H1 (cell line): Measurements from ENCODE around the gene SPECC1. TPM values are rescaled to one million over a fixed set of nuclear protein-coding genes. Genes with fewer than 3 reads are reported as not detected.

Experiments
- CTCF ChIA-PET: fragments of 300-600 bp; sonication (Branson Sonifier 250); formaldehyde crosslinking; loops from one replicate; lab custom pipeline; 2021; ENCODE audit not compliant: partially characterized antibody; lab: Charles Lee
- POLR2A ChIA-PET: fragments of 300-600 bp; sonication (Branson Sonifier 250); formaldehyde crosslinking; loops from one replicate; lab custom pipeline; 2021; ENCODE audit warnings: inconsistent platforms; ENCODE audit not compliant: partially characterized antibody; lab: Charles Lee
- DNase-seq, 2 experiments: peaks; one replicate each; pipeline versions ENCODE4 v3.0.0 to v3.0.0-alpha.2; 2010 to 2022; ENCODE audit warnings: low spot score in 2 of 2, low read depth in 1 of 2, mixed read lengths in 1 of 2
- FAIRE-seq: peaks from 2 replicates; lab custom pipeline; 2011; peaks lifted over from hg19 to GRCh38; lab: Jason Lieb, UNC
- H2AFZ ChIP-seq: 2 replicates; pipeline ENCODE4 v1.8.1; 2012; ENCODE audit warnings: low read length, inconsistent platforms
- H2AK5ac ChIP-seq: 2 replicates; pipeline ENCODE4 v1.6.1; 2013; ENCODE audit warnings: low read depth, low read length
- H2BK120ac ChIP-seq: replicated peaks from 2 replicates; pipeline ENCODE3; 2013; ENCODE audit warnings: low read depth, low read length, inconsistent platforms
- H2BK12ac ChIP-seq: 2 replicates; pipeline ENCODE4 v1.6.1; 2013; ENCODE audit warnings: low read depth, low read length
- H2BK15ac ChIP-seq: 2 replicates; pipeline ENCODE4 v1.6.1; 2013; ENCODE audit warnings: low read length
- H2BK20ac ChIP-seq: 2 replicates; pipeline ENCODE4 v1.6.1; 2013; ENCODE audit warnings: low read length
- H2BK5ac ChIP-seq: 2 replicates; pipeline ENCODE4 v1.6.1; 2013; ENCODE audit warnings: low read depth, low read length
- H3K14ac ChIP-seq: 2 replicates; pipeline ENCODE4 v1.6.1; 2013; ENCODE audit warnings: inconsistent platforms; ENCODE audit not compliant: insufficient read length
- H3K18ac ChIP-seq: 2 replicates; pipeline ENCODE4 v1.6.1; 2013; ENCODE audit warnings: low read length; ENCODE audit errors: extremely low read depth
- H3K23ac ChIP-seq: 2 replicates; pipeline ENCODE4 v1.6.1; 2013; ENCODE audit warnings: inconsistent platforms; ENCODE audit not compliant: insufficient read length
- H3K23me2 ChIP-seq: 2 replicates; pipeline ENCODE4 v1.6.1; 2013; ENCODE audit warnings: low read depth, low read length
- H3K27ac ChIP-seq: 2 replicates; pipeline ENCODE4 v1.6.1; 2011; ENCODE audit warnings: low read depth, low read length, inconsistent platforms
- H3K27me3 ChIP-seq, 4 experiments: replicated peaks in 1 of 4; 1 replicate in 1 of 4; 2 replicates in 3 of 4; pipeline versions ENCODE4 v1.6.1 to v1.8.1; 2011 to 2013; ENCODE audit warnings: low read length in 3 of 4, mild to moderate bottlenecking in 3 of 4, inconsistent platforms in 2 of 4, mixed read lengths in 2 of 4, moderate library complexity in 1 of 4; ENCODE audit not compliant: control insufficient read depth in 3 of 4, insufficient read depth in 3 of 4; ENCODE audit errors: extremely low read depth in 1 of 4
- H3K36me3 ChIP-seq, 4 experiments: 2 replicates each; pipeline versions ENCODE4 v1.6.1 to v1.8.1; 2011 to 2013; ENCODE audit warnings: mild to moderate bottlenecking in 4 of 4, low read length in 3 of 4, moderate library complexity in 2 of 4, control low read depth in 1 of 4, inconsistent platforms in 1 of 4; ENCODE audit not compliant: insufficient read depth in 4 of 4, control insufficient read depth in 2 of 4
- H3K4ac ChIP-seq: replicated peaks from 2 replicates; pipeline ENCODE3; 2013; ENCODE audit warnings: low read length, low read depth, mixed read lengths, inconsistent platforms; ENCODE audit not compliant: insufficient read length
- H3K4me1 ChIP-seq, 4 experiments: replicated peaks in 1 of 4; 1 replicate in 1 of 4; 2 replicates in 3 of 4; pipeline versions ENCODE4 v1.6.1 to v1.8.1; 2011 to 2013; ENCODE audit warnings: low read length in 3 of 4, inconsistent platforms in 2 of 4, mixed read lengths in 1 of 4; ENCODE audit not compliant: insufficient read depth in 4 of 4, control insufficient read depth in 3 of 4
- H3K4me2 ChIP-seq, 2 experiments: 2 replicates each; pipeline versions ENCODE4 v1.6.1 to v1.8.1; 2011 to 2013; ENCODE audit warnings: low read depth in 2 of 2, low read length in 2 of 2, control low read depth in 1 of 2, inconsistent platforms in 1 of 2, mild to moderate bottlenecking in 1 of 2; ENCODE audit not compliant: insufficient read depth in 1 of 2
- H3K4me3 ChIP-seq, 4 experiments: fragments of 200-600, 300-600 bp in 1 of 4; sonication (generic), shearing (Covaris generic), sonication (Bioruptor Twin) in 1 of 4; 2 replicates each; pipeline versions ENCODE4 v1.5.1 to v1.8.1; 2011 to 2016; ENCODE audit warnings: low read length in 4 of 4, low read depth in 3 of 4, control low read depth in 2 of 4, inconsistent platforms in 2 of 4, mild to moderate bottlenecking in 2 of 4, mixed read lengths in 1 of 4, moderate library complexity in 1 of 4; ENCODE audit not compliant: insufficient read depth in 2 of 4; ENCODE audit errors: extremely low read depth in 1 of 4
- H3K56ac ChIP-seq: replicated peaks from 2 replicates; pipeline ENCODE3; 2013; ENCODE audit warnings: low read depth, mild to moderate bottlenecking, mixed read lengths, low read length, inconsistent platforms; ENCODE audit not compliant: insufficient read length
- H3K79me1 ChIP-seq: 2 replicates; pipeline ENCODE4 v1.6.1; 2013; ENCODE audit warnings: low read depth, low read length, control low read depth
- H3K79me2 ChIP-seq, 2 experiments: 2 replicates each; pipeline versions ENCODE4 v1.6.1 to v1.8.1; 2012 to 2013; ENCODE audit warnings: low read length in 2 of 2, mild to moderate bottlenecking in 2 of 2, inconsistent platforms in 1 of 2; ENCODE audit not compliant: insufficient read depth in 2 of 2, control insufficient read depth in 1 of 2
- H3K9ac ChIP-seq, 4 experiments: replicated peaks in 1 of 4; 1 replicate in 1 of 4; 2 replicates in 3 of 4; pipeline versions ENCODE4 v1.6.1 to v1.8.1; 2011 to 2013; ENCODE audit warnings: low read depth in 3 of 4, low read length in 3 of 4, control low read depth in 2 of 4, mild to moderate bottlenecking in 2 of 4, moderate library complexity in 2 of 4, inconsistent platforms in 1 of 4; ENCODE audit errors: extremely low read depth in 1 of 4
- H3K9me3 ChIP-seq, 2 experiments: 2 replicates each; pipeline versions ENCODE4 v1.6.1 to v1.8.1; 2012 to 2013; ENCODE audit warnings: mild to moderate bottlenecking in 2 of 2, moderate library complexity in 2 of 2, control low read depth in 1 of 2, inconsistent platforms in 1 of 2, low read depth in 1 of 2, low read length in 1 of 2, mixed read lengths in 1 of 2; ENCODE audit not compliant: insufficient read depth in 2 of 2
- H4K20me1 ChIP-seq, 2 experiments: replicated peaks in 1 of 2; 2 replicates each; pipeline versions ENCODE3 to v1.8.1; 2011 to 2013; ENCODE audit warnings: inconsistent platforms in 2 of 2, low read length in 2 of 2, mild to moderate bottlenecking in 1 of 2; ENCODE audit not compliant: insufficient read depth in 2 of 2, control insufficient read depth in 1 of 2
- H4K5ac ChIP-seq: 2 replicates; pipeline ENCODE4 v1.6.1; 2013; ENCODE audit warnings: low read length, low read depth, mixed read lengths, inconsistent platforms; ENCODE audit not compliant: insufficient read length
- H4K8ac ChIP-seq: 2 replicates; pipeline ENCODE4 v1.8.0; 2013; ENCODE audit warnings: mild to moderate bottlenecking, moderate library complexity, low read length, inconsistent platforms; ENCODE audit not compliant: insufficient read depth; ENCODE audit errors: extremely low read depth
- H4K91ac ChIP-seq: replicated peaks from 2 replicates; pipeline ENCODE3; 2013; ENCODE audit warnings: low read length, mixed read lengths, inconsistent platforms; ENCODE audit not compliant: insufficient read length
- HDAC2 ChIP-seq, 2 experiments: fragments of 300-600 bp in 1 of 2; sonication (generic) in 1 of 2; IDR thresholded peaks; 2 replicates each; pipeline ENCODE4 v1.6.1; 2011 to 2012; ENCODE audit warnings: low read depth in 2 of 2, low read length in 2 of 2, mild to moderate bottlenecking in 2 of 2, moderate library complexity in 2 of 2, borderline replicate concordance in 1 of 2, inconsistent platforms in 1 of 2
- PHF8 ChIP-seq: fragments of 200-600 bp; sonication (generic); conservative IDR thresholded peaks from 2 replicates; pipeline ENCODE4 v1.7.1; 2012; ENCODE audit warnings: low read depth, mild to moderate bottlenecking, inconsistent platforms, low read length, moderate library complexity
- POU5F1 ChIP-seq: IDR thresholded peaks from 2 replicates; pipeline ENCODE4 v1.6.1; 2011; ENCODE audit warnings: low read depth, mild to moderate bottlenecking, low read length, moderate library complexity
- WGBS, 2 experiments: shearing (Covaris generic) in 1 of 2; methylation state at CpG; one replicate each; pipeline versions ENCODE4 v1.1.6 to v1.1.7; 2013 to 2015; ENCODE audit warnings: low lambda C conversion rate in 2 of 2, mixed read lengths in 2 of 2, inconsistent platforms in 1 of 2, low coverage in 1 of 2, missing lambda C conversion rate in 1 of 2; ENCODE audit not compliant: insufficient replicate concordance in 2 of 2, insufficient coverage in 1 of 2, insufficient read length in 1 of 2; ENCODE audit errors: extremely low coverage in 1 of 2, missing lambda C conversion rate in 1 of 2; 5-methylcytosine and 5-hydroxymethylcytosine counted together
- polyA plus RNA-seq, 7 experiments: library from polyadenylated mRNA; depleted of rRNA in 3 of 7; stranded (reverse) in 5 of 7; unstranded in 2 of 7; fragments of >200 nt in 5 of 7; fragments of 200-250 nt in 2 of 7; gene quantifications; 1 replicate in 5 of 7; 2 replicates in 1 of 7; 4 replicates in 1 of 7; pipeline versions ENCODE4 v1.2.1 to v1.2.3, GENCODE V29; 2011 to 2013; ENCODE audit warnings: missing spikeins in 2 of 7, mixed read lengths in 2 of 7
- total RNA-seq: library from RNA; stranded (reverse); fragmentation: NEBNext Ultra II Directional; extraction: Animal tissue kit (Norgen Biotek cat#: 25700); gene quantifications from 2 replicates; pipeline ENCODE4 v1.2.1, GENCODE V29; 2021

Gene SPECC1
- total and polyA plus RNA-seq, 2 of the 8 experiments (the other 6 are each of a cell fraction or from before 2014, with no cell fraction given): 35.8 to 87.9 TPM

GRCh38 chr17:20133517-20133916 is 124.4 kb downstream of the SPECC1 start:
- no peak overlapping the region for H2BK5ac ChIP-seq
- H3K79me2 ChIP-seq: no peaks in the 10 kb centered on the region
- peaks cover 0 to 11% of the 10 kb centered on the region in 2 experiments for H3K9me3 ChIP-seq
- H4K8ac ChIP-seq: no peak overlapping the region
- CTCF ChIA-PET: interaction anchor here (0.6 to 1.2 kb wide), 3 partner anchors 13 to 157 kb away, joined by 3 to 4 read pairs (median 4); no protein-coding TSS in a partner anchor
- H4K20me1 ChIP-seq: no peaks in the 10 kb centered on the region
- H3K27ac ChIP-seq: no peak overlapping the region
- FAIRE-seq: peak; percentile 76
- H3K56ac ChIP-seq: no peak overlapping the region
- H3K23ac ChIP-seq: no peak overlapping the region
- peak overlapping the region; percentile 53 for H4K5ac ChIP-seq
- H3K36me3 ChIP-seq: no peaks in the 10 kb centered on the region
- no peak overlapping the region for H2BK15ac ChIP-seq
- no peak overlapping the region for H2BK120ac ChIP-seq
- H4K91ac ChIP-seq: no peak overlapping the region
- no peaks in the 10 kb centered on the region for H3K27me3 ChIP-seq
- H3K9ac ChIP-seq: no peak overlapping the region
- H3K23me2 ChIP-seq: no peaks in the 10 kb centered on the region
- DNase-seq: no peak
- POLR2A ChIA-PET: interaction anchor here (0.6 kb wide), 1 partner anchor 175 kb away, joined by 3 read pairs; no protein-coding TSS in a partner anchor
- 11% methylated on average over 5 of the region's 5 CpGs; no CpG with 5 or more reads in 1 of the 2 experiments for WGBS, 2 experiments
- peak overlapping the region; percentile 63 to 74 for H3K4me2 ChIP-seq
- no peak overlapping the region for H2AFZ ChIP-seq
- no peak overlapping the region for H3K4ac ChIP-seq
- no peaks in the 10 kb centered on the region for H3K79me1 ChIP-seq
- H3K18ac ChIP-seq: no peak overlapping the region; the same call in 1 of the 2 replicates
- peaks cover 0 to 7% (median 4%) of the 10 kb centered on the region in 4 experiments; a peak in 3 of 7 replicates for H3K4me1 ChIP-seq
- H2BK20ac ChIP-seq: no peak overlapping the region
- H2AK5ac ChIP-seq: no peak overlapping the region
- no peak overlapping the region for H2BK12ac ChIP-seq
- no peak overlapping the region for H3K14ac ChIP-seq
- peak overlapping the region in 2 of 4 experiments; percentile 10 to 38; a peak in 2 of 8 replicates for H3K4me3 ChIP-seq
- TF ChIP-seq PHF8: no peak
- TF ChIP-seq POU5F1: peak; percentile 83
- 0 out of 4 replicates have a peak, but pooled peaks of 1 of the 2 experiments have one; percentile 56 for TF ChIP-seq HDAC2 (IDR thresholded peaks at IDR 0.05; ENCODE audit: borderline replicate concordance in 1 of 2, low read depth in 2 of 2, low read length in 2 of 2)
